Tibial artery (tissue), 4 donors: ENCODE results near the gene OMP.

Source experiments
- DNase-seq, 2 donors: peaks; one replicate each; pipeline ENCODE4 v3.0.0-alpha.2; 2019
- H3K27ac ChIP-seq, 2 donors: fragments of 200-600 bp; sonication (generic) in 1 of 2; 1 replicate in 1 of 2; 2 replicates in 1 of 2; pipeline ENCODE4 v1.5.1; 2018 to 2019; ENCODE audit warnings: mild to moderate bottlenecking in 1 of 2
- H3K27me3 ChIP-seq, 2 donors: fragments of 200-600 bp; sonication (generic) in 1 of 2; one replicate each; pipeline versions ENCODE4 v1.5.1 to v1.6.0; 2016 to 2019
- H3K36me3 ChIP-seq, 3 donors: fragments of 200-600 bp; sonication (generic) in 2 of 3; one replicate each; pipeline ENCODE4 v1.5.1; 2016 to 2019; ENCODE audit warnings: mild to moderate bottlenecking in 2 of 3
- H3K4me1 ChIP-seq, 4 donors: fragments of 200-600 bp; sonication (generic) in 2 of 4; 1 replicate in 3 of 4; 2 replicates in 1 of 4; pipeline ENCODE4 v1.5.1; 2016 to 2019
- H3K4me3 ChIP-seq, 2 donors: fragments of 200-600 bp; sonication (generic) in 1 of 2; 1 replicate in 1 of 2; 2 replicates in 1 of 2; pipeline ENCODE4 v1.5.1; 2018 to 2019; ENCODE audit warnings: mild to moderate bottlenecking in 2 of 2
- H3K9me3 ChIP-seq, 3 donors: fragments of 200-600 bp; sonication (generic) in 1 of 3; one replicate each; pipeline ENCODE4 v1.5.1; 2016 to 2019
- CTCF ChIP-seq, 2 experiments: fragments of 200-600 bp in 1 of 2; fragments of 450-650 bp in 1 of 2; IDR thresholded peaks; one replicate each; pipeline ENCODE4 v1.5.1; 2017 to 2019; ENCODE audit warnings: antibody characterized with exemption in 2 of 2, mild to moderate bottlenecking in 1 of 2, moderate library complexity in 1 of 2
- intact Hi-C: fragments of 100-400 bp; cut with DNase I; formaldehyde crosslinking; loops from one replicate; pipeline ENCODE4 v1.15.0; 2023; ENCODE audit warnings: low total_unique reads

OMP gene

GRCh38 chr11:77102246-77103210, at the start of gene OMP:
Gene OMP, plus strand, starts transcription at chr11:77102840. Its CDS starts 0 bp downstream, at chr11:77102840.
- Histone ChIP-seq H3K4me3 (no peak within 1 kb of the TSS), H3K9me3 (no peaks in the 10 kb centered on the region), H3K27ac (no peak within 1 kb of the TSS), H3K27me3 (no peaks in the 10 kb centered on the region), H3K4me1 (peaks cover 0 to 4% (median 2%) of the 10 kb centered on the region in 4 donors), H3K36me3 (peaks cover 0 to 8% (median 0%) of the 10 kb centered on the region in 3 donors)
- no peak for DNase-seq
- intact Hi-C loops = no loop called here
- no peak for TF ChIP-seq CTCF (IDR thresholded peaks at IDR 0.05)

- Histone ChIP-seq H3K27ac (no peak overlapping the region), H3K36me3 (no peaks in the 10 kb centered on the region), H3K4me3 (no peak overlapping the region), H3K9me3 (peaks cover 0 to 18% (median 14%) of the 10 kb centered on the region in 3 donors), H3K4me1 (no peaks in the 10 kb centered on the region), H3K27me3 (peaks cover 0 to 5% of the 10 kb centered on the region in 2 donors)
- no peak for DNase-seq
- intact Hi-C loops = no loop called here
- no peak for TF ChIP-seq CTCF (IDR thresholded peaks at IDR 0.05)
Measured at GRCh38 chr11:77053217-77054015, 49.2 kb upstream of the OMP start.

GRCh38 chr11:77054084-77054483, 48.6 kb upstream of the OMP start:
- peaks cover 0 to 5% of the 10 kb centered on the region in 2 donors for H3K27me3 ChIP-seq
- H3K4me3 ChIP-seq = no peak overlapping the region
- DNase-seq = no peak
- H3K4me1 ChIP-seq = no peaks in the 10 kb centered on the region
- no peak for TF ChIP-seq CTCF (IDR thresholded peaks at IDR 0.05)
- H3K36me3 ChIP-seq = no peaks in the 10 kb centered on the region
- H3K27ac ChIP-seq = no peak overlapping the region
- intact Hi-C loops = no loop called here
- peaks cover 0 to 18% (median 14%) of the 10 kb centered on the region in 3 donors for H3K9me3 ChIP-seq

- no peak for DNase-seq
- H3K27me3 ChIP-seq = peaks cover 0 to 5% of the 10 kb centered on the region in 2 donors
- H3K4me3 ChIP-seq = no peak overlapping the region
Measured at GRCh38 chr11:77055101-77055561, 47.5 kb upstream of the OMP start.

More at GRCh38 chr11:77055101-77055561, 47.5 kb upstream of the OMP start:
- Histone ChIP-seq H3K27ac (no peak overlapping the region), H3K4me1 (no peaks in the 10 kb centered on the region), H3K36me3 (no peaks in the 10 kb centered on the region), H3K9me3 (peaks cover 0 to 18% (median 14%) of the 10 kb centered on the region in 3 donors)
- intact Hi-C loops = no loop called here
- TF ChIP-seq CTCF (IDR thresholded peaks at IDR 0.05) = no peak
